Activated CD4-positive, CD25-positive, alpha-beta regulatory T cell (primary cell): ENCODE results near the gene MYO1D.

Experiments
- DNase-seq, 4 experiments: peaks; one replicate each; lab custom pipeline; 2025; lab: John Stamatoyannopoulos, UW

MYO1D gene

GRCh38 chr17:32568705-32569104 is 308.2 kb downstream of the MYO1D start:
- no peak for DNase-seq

DNA sequence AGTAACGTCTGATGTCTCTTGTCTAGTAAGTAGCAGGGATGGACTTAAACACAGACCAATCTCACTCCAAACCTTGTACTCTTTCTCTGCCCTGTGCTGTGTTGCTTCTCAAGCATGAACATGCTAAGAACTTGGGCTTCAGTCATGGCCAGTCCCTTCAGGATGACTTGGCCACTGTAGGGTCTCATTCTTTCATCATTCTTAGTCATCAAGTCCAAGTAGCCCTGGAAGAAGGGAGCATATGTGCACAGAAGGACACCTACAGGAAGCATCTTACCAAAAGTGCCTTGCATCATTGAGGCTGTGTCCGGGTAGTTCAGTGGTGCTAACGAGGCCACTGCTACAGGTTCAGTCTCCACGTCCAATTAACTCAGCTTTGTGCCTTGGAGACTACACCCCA is 309.4 kb downstream of the MYO1D start:
- DNase-seq = no peak

- no peak for DNase-seq
Observed at GRCh38 chr17:32567086-32567485, 309.8 kb downstream of the MYO1D start.

- DNase-seq = no peak
Observed at GRCh38 chr17:32566303-32566702, 310.6 kb downstream of the MYO1D start.

GRCh38 chr17:32565401-32565800 is 311.5 kb downstream of the MYO1D start:
- no peak for DNase-seq

- no peak for DNase-seq
Observed at GRCh38 chr17:32564325-32564724, 312.6 kb downstream of the MYO1D start.

DNA sequence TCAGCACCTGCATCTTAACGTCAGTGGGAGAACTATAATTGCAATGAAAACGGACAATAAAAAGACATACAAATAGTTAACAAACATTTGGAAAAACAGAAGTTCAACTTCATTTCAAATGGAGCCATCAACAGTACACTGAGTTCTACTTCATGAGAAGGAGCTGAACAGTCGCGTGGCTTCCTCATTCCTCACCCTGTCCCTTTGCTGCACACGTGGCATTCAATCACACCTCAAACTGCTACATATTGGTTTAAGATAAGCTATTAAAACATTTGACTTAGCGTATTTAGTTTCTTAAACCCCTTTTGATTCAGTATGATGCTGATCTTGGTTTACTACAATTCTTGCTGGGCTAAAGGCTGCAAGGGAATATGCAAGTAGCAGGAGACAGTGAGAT is 313.3 kb downstream of the MYO1D start:
- no peak for DNase-seq

DNA sequence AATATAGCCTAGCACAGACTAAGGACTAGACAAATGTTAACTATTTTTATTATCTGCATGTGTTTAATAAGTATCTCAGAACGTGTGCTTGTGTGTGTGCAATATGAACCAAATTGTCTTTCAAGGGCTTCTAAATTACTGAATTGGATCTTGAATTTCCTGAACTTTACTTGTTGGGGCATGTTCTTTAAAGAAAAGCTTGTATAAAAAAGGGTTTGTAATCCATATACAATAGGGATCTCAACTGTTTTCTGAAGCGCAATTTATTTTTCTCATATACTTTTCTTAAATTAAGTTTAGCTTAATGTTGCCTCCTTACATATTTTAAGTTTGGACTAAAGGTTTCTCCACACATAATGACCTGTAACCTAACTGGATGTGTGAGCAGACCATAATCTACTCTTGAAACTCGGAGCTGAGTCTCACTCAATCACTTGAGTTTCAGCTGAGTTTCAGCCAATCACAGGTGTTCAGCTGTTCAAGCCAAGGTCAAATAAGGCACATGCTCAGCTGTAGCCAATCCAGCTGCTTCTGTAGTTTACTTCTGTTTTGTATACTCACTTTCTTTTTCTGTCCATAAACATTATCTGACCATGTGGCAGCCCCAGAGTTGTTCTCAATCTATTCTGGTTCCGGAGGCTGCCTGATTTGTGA is 317.8 kb downstream of the MYO1D start:
- no peak for DNase-seq

- no peak for DNase-seq
Observed at GRCh38 chr17:32558326-32558955, 318.5 kb downstream of the MYO1D start.

DNA sequence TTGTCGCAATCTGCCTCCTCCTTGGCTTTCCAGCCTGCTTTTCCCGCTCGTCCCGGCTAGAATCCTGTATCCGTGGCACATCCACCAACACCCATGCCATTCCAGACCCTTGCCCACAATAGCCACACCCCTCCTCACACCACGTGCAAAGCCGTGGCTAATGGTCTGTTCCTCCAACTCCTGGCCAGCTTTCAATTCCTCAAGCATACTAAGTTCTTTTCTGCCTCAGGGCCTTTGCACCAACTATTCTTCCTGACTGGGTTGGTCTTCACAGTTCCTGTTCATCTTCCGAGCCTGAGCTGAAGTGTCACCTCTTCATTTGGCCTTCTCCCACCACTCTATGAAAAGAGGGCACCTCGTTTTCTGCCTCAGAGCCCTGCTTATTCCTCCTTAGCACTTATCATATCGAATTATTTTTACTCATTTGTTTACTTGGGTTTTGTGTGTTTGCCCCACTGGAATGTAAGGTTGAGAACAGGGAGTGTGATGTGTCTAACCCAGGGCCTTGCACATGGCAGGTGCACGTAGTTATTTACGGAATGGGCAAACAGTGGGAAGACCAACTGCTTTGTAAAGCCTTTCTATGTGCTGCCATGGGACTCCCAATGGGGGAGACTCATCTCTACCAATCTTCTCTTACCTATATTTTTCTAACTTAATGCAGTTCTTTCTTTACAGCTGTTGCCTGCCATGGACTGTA is 321.2 kb downstream of the MYO1D start:
- no peak for DNase-seq

DNA sequence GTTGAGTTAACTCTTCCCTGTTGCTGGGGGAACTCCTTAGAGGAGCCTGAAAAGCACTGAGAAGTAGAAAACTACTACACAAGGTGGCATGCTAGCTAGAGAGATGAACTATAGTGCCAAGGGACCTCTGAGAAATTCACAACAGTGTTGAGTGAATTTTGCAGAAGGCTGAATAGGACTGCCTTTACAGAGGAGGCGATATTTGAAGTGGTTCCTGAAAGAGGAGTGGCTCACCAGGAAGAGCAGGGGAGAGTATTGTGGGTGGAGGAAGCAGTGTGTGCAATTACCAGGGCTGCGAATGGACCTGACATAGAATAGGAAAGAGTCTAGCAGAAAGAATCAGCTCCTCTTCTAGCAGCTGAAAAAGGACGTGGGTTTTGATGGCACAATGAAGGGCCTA is 323.8 kb downstream of the MYO1D start:
- DNase-seq = no peak

DNA sequence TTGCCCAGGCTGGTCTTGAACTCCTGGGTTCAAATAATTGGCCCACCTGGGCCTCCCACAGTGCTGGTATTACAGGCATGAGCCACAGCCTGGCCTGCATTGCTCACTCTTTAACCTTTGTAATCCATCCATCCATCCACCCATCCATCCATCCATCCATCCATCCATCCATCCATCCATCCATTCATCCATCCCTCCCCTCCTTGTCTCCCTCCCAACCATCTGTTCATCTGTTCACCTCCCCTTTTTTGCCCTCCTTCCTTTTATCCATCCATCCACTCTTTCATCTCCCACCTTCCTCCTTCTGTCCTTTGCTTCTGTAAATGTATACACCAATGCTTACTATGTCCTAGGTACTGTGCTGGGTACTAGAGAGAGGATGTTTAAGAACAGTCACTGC is 324.6 kb downstream of the MYO1D start:
- no peak for DNase-seq

- DNase-seq = no peak
Observed at GRCh38 chr17:32551186-32551955, 325.6 kb downstream of the MYO1D start.

- no peak for DNase-seq
Observed at GRCh38 chr17:32549559-32549958, 327.4 kb downstream of the MYO1D start.

- no peak for DNase-seq
Observed at GRCh38 chr17:32546031-32546444, 330.9 kb downstream of the MYO1D start.

DNA sequence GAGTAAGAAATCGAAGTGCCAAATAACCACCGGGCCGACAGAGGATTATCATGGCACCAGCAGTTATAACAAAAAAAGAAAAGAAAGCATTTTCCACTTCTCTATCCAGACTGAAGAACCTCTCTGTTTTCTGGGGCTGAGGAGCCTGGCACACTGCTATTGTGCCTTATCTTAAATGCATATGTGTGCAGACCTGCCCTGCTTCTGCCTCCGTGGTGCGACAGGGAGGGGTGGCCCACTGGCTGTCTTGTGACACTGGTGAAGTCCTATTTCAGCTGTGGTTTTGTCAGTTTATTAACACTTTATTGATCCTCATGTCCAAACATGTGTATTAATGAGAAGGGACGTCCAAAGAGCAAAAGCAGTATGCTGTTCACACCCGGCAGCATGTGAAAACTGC is 334.7 kb downstream of the MYO1D start:
- no peak for DNase-seq

GRCh38 chr17:32541640-32542039 is 335.3 kb downstream of the MYO1D start:
- DNase-seq = no peak

DNA sequence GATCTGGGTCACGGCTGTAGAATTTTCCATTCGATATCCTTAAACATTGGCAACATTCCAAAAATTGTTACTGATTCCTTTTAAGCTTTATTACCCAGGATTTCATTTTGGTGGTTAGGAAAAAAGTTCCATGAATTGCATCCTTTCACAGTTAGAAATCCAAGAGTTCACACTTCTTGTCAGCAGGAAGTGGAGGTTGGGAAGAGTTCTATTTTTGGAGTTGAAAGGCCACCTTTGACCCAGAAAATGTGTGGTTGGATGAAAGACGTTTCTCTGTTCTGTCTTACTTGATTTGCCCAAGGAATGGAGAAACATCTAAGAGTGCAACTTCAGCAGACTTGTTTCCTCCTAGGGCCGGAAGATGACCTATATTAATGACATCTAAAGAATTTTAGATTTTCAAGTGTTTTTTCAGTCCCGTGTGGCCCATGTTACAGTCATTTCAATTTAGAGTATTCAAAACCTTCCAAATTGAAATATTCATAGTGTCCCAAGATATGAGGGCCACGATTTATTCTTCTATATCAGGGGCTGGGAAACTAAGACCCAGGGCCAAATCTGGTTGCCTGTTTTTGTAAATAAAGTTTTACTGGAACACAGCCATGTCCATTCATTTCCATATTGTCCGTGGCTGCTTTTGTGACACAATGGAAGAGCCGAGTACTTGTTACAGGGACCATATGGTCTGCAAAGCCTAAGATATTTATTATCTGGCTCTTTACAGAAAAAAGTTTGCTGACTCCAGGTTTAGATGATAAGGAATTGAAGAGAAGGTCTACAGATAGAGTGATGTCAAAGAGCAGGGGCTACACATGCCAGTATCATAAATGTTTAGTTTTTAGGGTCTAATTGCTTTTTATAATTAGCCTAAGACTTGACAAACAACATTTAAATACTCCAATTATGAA is 339.9 kb downstream of the MYO1D start:
- DNase-seq = no peak

DNA sequence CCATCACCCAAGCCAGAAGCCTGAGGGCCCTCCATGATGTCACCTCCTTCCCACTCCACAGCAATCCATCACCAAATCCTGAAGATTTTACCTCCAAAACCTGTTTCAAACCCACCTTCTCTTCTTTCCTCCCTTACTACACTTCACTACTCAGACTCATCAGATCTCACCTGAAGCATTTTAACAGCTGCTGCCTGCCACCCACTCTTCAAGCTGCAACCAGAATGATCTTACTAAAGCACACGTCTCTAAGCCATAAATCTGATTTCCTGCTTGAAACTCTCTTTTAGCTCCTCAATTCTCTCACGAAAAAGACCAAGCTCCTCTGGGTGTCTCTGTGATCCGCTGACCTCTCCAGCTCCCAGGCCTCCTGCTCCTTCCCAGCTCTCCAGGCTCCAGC is 343.6 kb downstream of the MYO1D start:
- DNase-seq = no peak

DNA sequence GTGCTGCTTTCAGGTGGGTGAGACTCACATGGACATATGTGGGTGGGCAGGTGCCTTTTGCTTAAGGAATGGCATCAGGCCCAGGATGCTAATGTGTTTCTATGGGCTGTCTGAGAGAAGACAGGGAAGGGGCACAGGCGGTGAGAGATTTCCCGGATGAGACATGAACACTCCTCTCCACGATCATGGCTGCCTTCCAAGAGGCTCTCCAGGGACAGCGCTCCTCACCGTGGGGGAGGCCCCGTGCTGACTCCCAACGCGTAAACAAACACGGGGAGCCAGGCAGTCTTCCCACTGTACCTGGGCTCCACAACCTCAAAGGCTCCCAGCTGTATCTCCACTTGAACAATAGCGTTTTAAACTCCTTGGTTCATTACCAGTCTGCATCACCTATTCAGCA is 347.3 kb downstream of the MYO1D start:
- DNase-seq = no peak

- DNase-seq = no peak
Observed at GRCh38 chr17:32528825-32529224, 348.1 kb downstream of the MYO1D start.

DNA sequence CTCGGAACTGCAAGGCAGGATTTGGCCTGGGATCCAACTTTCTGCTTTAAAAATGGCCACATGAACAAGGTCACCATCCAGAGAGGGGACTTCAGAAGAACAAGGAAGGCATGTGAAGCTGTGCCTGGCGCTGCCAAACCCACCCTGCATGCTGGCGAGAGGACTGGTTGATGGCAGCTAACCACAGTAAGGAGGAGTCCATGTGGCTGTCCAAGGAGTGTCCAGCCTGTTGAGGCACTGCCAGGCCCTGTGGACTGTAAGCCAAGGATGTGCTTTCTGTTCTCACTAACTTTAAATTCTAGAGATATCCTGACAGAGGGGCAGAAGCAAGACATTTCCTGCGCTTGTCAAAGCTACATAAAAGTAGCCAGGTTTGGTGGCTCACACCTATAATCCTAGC is 349.8 kb downstream of the MYO1D start:
- DNase-seq = no peak
